ENCODE measurements around the gene SMIM7. TPM values are rescaled to one million over a fixed set of nuclear protein-coding genes. Genes with fewer than 3 reads are reported as not detected.

The SMIM7 gene
- total RNA-seq, 1 experiment from 2014 or later = 80.3 TPM

- peak; percentile 87 for DNase-seq (ENCODE audit: low read depth, low spot score)
- in situ Hi-C loops (cut with HindIII; ENCODE audit: low pct_unique_long_range_greater_than_20kb, low sequenced_read_pairs) = no loop called here
Observed at GRCh38 chr19:16628183-16628983, 31.6 kb downstream of the SMIM7 start, which contains the start of gene MED26. Gene MED26 (minus strand): TSS chr19:16628204. CDS start chr19:16627943, 261 bp downstream.

- DNase-seq (ENCODE audit: low read depth, low spot score) = no peak
- in situ Hi-C loops (cut with HindIII; ENCODE audit: low pct_unique_long_range_greater_than_20kb, low sequenced_read_pairs) = no loop called here
Observed at GRCh38 chr19:16627928-16628182, 32.1 kb downstream of the SMIM7 start.

- no peak for DNase-seq (ENCODE audit: low read depth, low spot score)
- in situ Hi-C loops (cut with HindIII; ENCODE audit: low pct_unique_long_range_greater_than_20kb, low sequenced_read_pairs) = no loop called here
Observed at GRCh38 chr19:16627193-16627927, 32.6 kb downstream of the SMIM7 start.

GRCh38 chr19:16626796-16627192, 33.1 kb downstream of the SMIM7 start:
- in situ Hi-C loops (cut with HindIII; ENCODE audit: low pct_unique_long_range_greater_than_20kb, low sequenced_read_pairs) = no loop called here
- DNase-seq (ENCODE audit: low read depth, low spot score) = no peak

- in situ Hi-C loops (cut with HindIII; ENCODE audit: low pct_unique_long_range_greater_than_20kb, low sequenced_read_pairs) = no loop called here
- DNase-seq (ENCODE audit: low read depth, low spot score) = no peak
Observed at GRCh38 chr19:16625163-16625958, 34.6 kb downstream of the SMIM7 start.

GRCh38 chr19:16624236-16624635, 35.7 kb downstream of the SMIM7 start:
- in situ Hi-C loops (cut with HindIII; ENCODE audit: low pct_unique_long_range_greater_than_20kb, low sequenced_read_pairs) = no loop called here
- no peak for DNase-seq (ENCODE audit: low read depth, low spot score)

- in situ Hi-C loops (cut with HindIII; ENCODE audit: low pct_unique_long_range_greater_than_20kb, low sequenced_read_pairs) = no loop called here
- no peak for DNase-seq (ENCODE audit: low read depth, low spot score)
Observed at GRCh38 chr19:16623576-16623975, 36.4 kb downstream of the SMIM7 start.

GRCh38 chr19:16623066-16623465, 36.9 kb downstream of the SMIM7 start:
- DNase-seq (ENCODE audit: low read depth, low spot score) = no peak
- in situ Hi-C loops (cut with HindIII; ENCODE audit: low pct_unique_long_range_greater_than_20kb, low sequenced_read_pairs) = no loop called here

- no peak for DNase-seq (ENCODE audit: low read depth, low spot score)
- in situ Hi-C loops (cut with HindIII; ENCODE audit: low pct_unique_long_range_greater_than_20kb, low sequenced_read_pairs) = no loop called here
Observed at GRCh38 chr19:16621165-16621800, 38.7 kb downstream of the SMIM7 start.

- in situ Hi-C loops (cut with HindIII; ENCODE audit: low pct_unique_long_range_greater_than_20kb, low sequenced_read_pairs) = no loop called here
- no peak for DNase-seq (ENCODE audit: low read depth, low spot score)
Observed at GRCh38 chr19:16620584-16620983, 39.4 kb downstream of the SMIM7 start.

- DNase-seq (ENCODE audit: low read depth, low spot score) = no peak
- in situ Hi-C loops (cut with HindIII; ENCODE audit: low pct_unique_long_range_greater_than_20kb, low sequenced_read_pairs) = no loop called here
Observed at GRCh38 chr19:16620018-16620417, 39.9 kb downstream of the SMIM7 start.

GRCh38 chr19:16619457-16619856, 40.5 kb downstream of the SMIM7 start:
- no peak for DNase-seq (ENCODE audit: low read depth, low spot score)
- in situ Hi-C loops (cut with HindIII; ENCODE audit: low pct_unique_long_range_greater_than_20kb, low sequenced_read_pairs) = no loop called here

GRCh38 chr19:16618248-16618647, 41.7 kb downstream of the SMIM7 start:
- in situ Hi-C loops (cut with HindIII; ENCODE audit: low pct_unique_long_range_greater_than_20kb, low sequenced_read_pairs) = no loop called here
- no peak for DNase-seq (ENCODE audit: low read depth, low spot score)

GRCh38 chr19:16615808-16616207, 44.1 kb downstream of the SMIM7 start:
- DNase-seq (ENCODE audit: low read depth, low spot score) = peak; percentile 55
- in situ Hi-C loops (cut with HindIII; ENCODE audit: low pct_unique_long_range_greater_than_20kb, low sequenced_read_pairs) = no loop called here

GRCh38 chr19:16614941-16615340, 45.0 kb downstream of the SMIM7 start:
- no peak for DNase-seq (ENCODE audit: low read depth, low spot score)
- in situ Hi-C loops (cut with HindIII; ENCODE audit: low pct_unique_long_range_greater_than_20kb, low sequenced_read_pairs) = no loop called here

- in situ Hi-C loops (cut with HindIII; ENCODE audit: low pct_unique_long_range_greater_than_20kb, low sequenced_read_pairs) = no loop called here
- DNase-seq (ENCODE audit: low read depth, low spot score) = no peak
Observed at GRCh38 chr19:16613841-16614240, 46.1 kb downstream of the SMIM7 start.

GRCh38 chr19:16612636-16613035, 47.3 kb downstream of the SMIM7 start:
- in situ Hi-C loops (cut with HindIII; ENCODE audit: low pct_unique_long_range_greater_than_20kb, low sequenced_read_pairs) = no loop called here
- no peak for DNase-seq (ENCODE audit: low read depth, low spot score)

GRCh38 chr19:16611121-16611520, 48.8 kb downstream of the SMIM7 start:
- DNase-seq (ENCODE audit: low read depth, low spot score) = no peak
- in situ Hi-C loops (cut with HindIII; ENCODE audit: low pct_unique_long_range_greater_than_20kb, low sequenced_read_pairs) = no loop called here

Data from SK-MEL-5 (cell line).